ENCODE data around the gene LRIG3.

The LRIG3 gene

DNA sequence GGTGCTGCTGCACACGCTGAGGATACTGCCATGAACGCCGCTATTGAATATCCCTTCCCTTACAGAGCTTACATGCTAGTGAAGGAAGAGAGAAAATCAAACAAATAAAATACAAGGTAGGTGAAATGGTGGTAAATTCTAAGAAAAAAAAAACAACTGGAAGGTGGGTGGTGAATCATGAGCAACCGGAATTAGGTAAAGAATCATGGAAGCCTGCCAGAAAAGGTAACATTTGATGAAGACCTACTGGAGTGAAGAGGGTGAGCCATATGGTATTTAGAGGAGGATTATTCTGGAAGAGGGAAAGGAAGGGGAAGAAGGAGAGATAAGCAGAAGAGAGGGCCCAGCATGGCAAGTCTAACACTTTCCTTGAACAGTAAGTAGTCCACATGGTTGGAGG is 76.1 kb downstream of the LRIG3 start:
- DNase-seq = no peak

DNA sequence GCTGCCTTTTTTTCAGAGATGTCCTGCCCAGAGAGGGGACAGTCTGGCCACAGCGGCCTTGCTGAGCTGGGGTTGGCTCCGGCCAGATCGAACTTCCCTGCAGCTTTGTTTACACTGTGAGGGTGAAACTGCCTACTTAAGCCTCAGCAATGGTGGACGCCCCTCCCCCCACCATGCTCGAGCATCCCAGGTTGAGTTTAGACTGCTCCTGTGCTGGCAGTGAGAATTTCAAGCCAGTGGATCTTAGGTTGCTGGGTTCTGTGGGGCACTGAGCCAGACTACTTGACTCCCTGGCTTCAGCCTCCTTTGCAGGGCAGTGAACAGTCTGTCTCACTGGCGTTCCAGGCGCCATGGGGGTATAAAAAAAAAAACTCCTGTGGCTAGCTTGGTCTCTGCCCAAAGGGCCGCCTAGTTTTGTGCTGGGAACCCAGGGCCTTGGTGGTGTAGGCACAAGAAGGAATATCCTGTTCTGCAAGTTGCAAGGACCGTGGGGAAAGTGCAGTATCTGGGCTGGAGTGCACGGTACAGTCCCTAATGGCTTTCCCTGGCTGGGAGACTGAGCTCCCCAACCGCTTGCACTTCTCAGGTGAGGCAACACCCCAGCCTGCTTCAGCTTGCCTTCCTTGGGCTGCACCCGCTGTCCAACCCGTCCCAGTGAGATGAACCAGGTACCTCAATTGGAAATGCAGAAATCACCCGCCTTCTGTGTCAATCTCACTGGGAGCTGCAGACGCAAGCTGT is 79.1 kb downstream of the LRIG3 start:
- no peak for DNase-seq

DNA sequence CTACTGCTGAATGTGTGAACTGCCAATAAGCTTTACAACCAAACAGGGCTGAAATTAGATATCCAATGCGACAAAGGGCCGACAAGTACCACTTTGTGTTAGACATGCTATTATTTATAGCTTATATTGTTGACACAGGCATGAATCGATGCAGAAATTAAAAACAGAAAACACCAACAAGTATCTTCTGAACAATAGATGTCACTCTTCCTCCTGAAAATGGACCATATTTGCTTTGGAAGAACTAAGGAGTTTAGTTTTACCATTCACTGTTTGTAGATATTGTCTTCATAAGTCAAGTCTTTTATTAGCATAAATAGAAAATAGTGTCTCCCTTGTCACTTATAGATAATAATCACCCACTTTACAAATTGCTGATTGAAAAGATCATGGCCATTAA is 86.5 kb downstream of the LRIG3 start:
- no peak for DNase-seq

DNA sequence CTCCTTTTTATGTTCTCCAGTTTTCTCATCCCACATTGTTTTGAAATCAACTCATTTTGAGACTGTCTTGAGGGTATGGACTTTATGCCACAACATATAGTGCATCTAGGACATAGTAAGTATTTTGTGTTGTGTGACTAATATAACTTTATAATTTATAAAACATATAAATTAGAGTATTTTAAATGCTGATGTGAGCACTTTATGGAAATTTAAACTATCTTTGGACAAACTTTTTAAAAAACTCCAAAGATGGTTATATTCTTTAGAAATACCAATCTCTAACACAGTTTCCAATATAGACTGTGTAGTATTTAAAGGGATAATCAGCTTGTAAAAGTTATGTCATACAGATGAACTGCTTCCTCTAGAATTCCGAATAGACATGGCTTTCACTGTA is 87.4 kb downstream of the LRIG3 start:
- DNase-seq = no peak
